Fibroblast of lung (primary cell): ENCODE results near the gene PLPPR2. TPM values are rescaled to one million over a fixed set of nuclear protein-coding genes. Genes with fewer than 3 reads are reported as not detected.

Experiments used
- DNase-seq, 2 donors: peaks; one replicate each; pipeline versions ENCODE4 v3.0.0 to v3.0.0-alpha.2; 2010; ENCODE audit warnings: low read depth in 2 of 2
- H2AFZ ChIP-seq: 2 replicates; pipeline ENCODE4 v1.5.1; 2012; ENCODE audit warnings: low read length, control low read depth, inconsistent platforms
- H3K27ac ChIP-seq: 2 replicates; pipeline ENCODE4 v1.5.1; 2011; ENCODE audit warnings: low read length, control low read depth; ENCODE audit not compliant: insufficient read depth
- H3K27me3 ChIP-seq: 2 replicates; pipeline ENCODE4 v1.5.1; 2011; ENCODE audit warnings: mild to moderate bottlenecking, low read length; ENCODE audit not compliant: control insufficient read depth, insufficient read depth
- H3K36me3 ChIP-seq: 2 replicates; pipeline ENCODE4 v1.5.1; 2011; ENCODE audit warnings: low read length; ENCODE audit not compliant: control insufficient read depth, insufficient read depth
- H3K4me1 ChIP-seq: 2 replicates; pipeline ENCODE4 v1.5.1; 2011; ENCODE audit warnings: low read length; ENCODE audit not compliant: control insufficient read depth, insufficient read depth; ENCODE audit errors: extremely low read depth
- H3K4me2 ChIP-seq: 2 replicates; pipeline ENCODE4 v1.5.1; 2011; ENCODE audit warnings: low read length, control low read depth; ENCODE audit not compliant: insufficient read depth; ENCODE audit errors: extremely low read depth
- H3K4me3 ChIP-seq, 4 experiments: fragments of 200-600 bp in 1 of 4; sonication (generic) in 1 of 4; replicated peaks in 1 of 4; 2 replicates each; pipeline ENCODE4 v1.5.1; 2011 to 2016; ENCODE audit warnings: low read length in 4 of 4, low read depth in 3 of 4, mild to moderate bottlenecking in 3 of 4, control low read depth in 2 of 4, inconsistent platforms in 1 of 4, mixed read lengths in 1 of 4; ENCODE audit not compliant: insufficient read depth in 1 of 4; ENCODE audit errors: control extremely low read depth in 1 of 4
- H3K79me2 ChIP-seq: 2 replicates; pipeline ENCODE4 v1.5.1; 2012; ENCODE audit warnings: mild to moderate bottlenecking, low read length, inconsistent platforms; ENCODE audit not compliant: control insufficient read depth, insufficient read depth
- H3K9ac ChIP-seq: 2 replicates; pipeline ENCODE4 v1.5.1; 2011; ENCODE audit warnings: mild to moderate bottlenecking, low read length, control low read depth; ENCODE audit not compliant: insufficient read depth
- H3K9me3 ChIP-seq: 2 replicates; pipeline ENCODE4 v1.5.1; 2012; ENCODE audit warnings: low read depth, low read length; ENCODE audit not compliant: control insufficient read depth, insufficient read depth
- H4K20me1 ChIP-seq: 2 replicates; pipeline ENCODE4 v1.5.1; 2011; ENCODE audit warnings: low read length; ENCODE audit not compliant: control insufficient read depth, insufficient read depth; ENCODE audit errors: extremely low read depth
- EZH2 ChIP-seq: IDR thresholded peaks from 2 replicates; pipeline ENCODE4 v1.5.1; 2012; ENCODE audit warnings: low read length, control low read depth, mild to moderate bottlenecking; ENCODE audit errors: missing control alignments
- polyA plus RNA-seq, 2 donors: library from polyadenylated mRNA; depleted of rRNA in 1 of 2; stranded (reverse) in 1 of 2; unstranded in 1 of 2; fragments of >200 nt; gene quantifications; 2 replicates each; pipeline ENCODE4 v1.2.1, GENCODE V29; 2011 to 2012; ENCODE audit warnings: missing spikeins in 1 of 2
- total RNA-seq: library from RNA; depleted of rRNA; stranded (reverse); fragments of >200 nt; gene quantifications from 2 replicates; pipeline ENCODE4 v1.2.1, GENCODE V29; 2014
- TF ChIP-seq, protein P1 (sequence below), 2 donors: IDR thresholded peaks in 1 of 2; conservative IDR thresholded peaks in 1 of 2; 1 replicate in 1 of 2; 2 replicates in 1 of 2; pipeline ENCODE4 v1.5.1; 2011 to 2012; ENCODE audit warnings: low read length in 2 of 2, control low read depth in 1 of 2, inconsistent platforms in 1 of 2, low read depth in 1 of 2, mild to moderate bottlenecking in 1 of 2

PLPPR2 gene
- total and polyA plus RNA-seq, 2 donors (not counting 1 experiment from before 2014, with no cell fraction given), result 13.0 to 21.2 TPM

DNA sequence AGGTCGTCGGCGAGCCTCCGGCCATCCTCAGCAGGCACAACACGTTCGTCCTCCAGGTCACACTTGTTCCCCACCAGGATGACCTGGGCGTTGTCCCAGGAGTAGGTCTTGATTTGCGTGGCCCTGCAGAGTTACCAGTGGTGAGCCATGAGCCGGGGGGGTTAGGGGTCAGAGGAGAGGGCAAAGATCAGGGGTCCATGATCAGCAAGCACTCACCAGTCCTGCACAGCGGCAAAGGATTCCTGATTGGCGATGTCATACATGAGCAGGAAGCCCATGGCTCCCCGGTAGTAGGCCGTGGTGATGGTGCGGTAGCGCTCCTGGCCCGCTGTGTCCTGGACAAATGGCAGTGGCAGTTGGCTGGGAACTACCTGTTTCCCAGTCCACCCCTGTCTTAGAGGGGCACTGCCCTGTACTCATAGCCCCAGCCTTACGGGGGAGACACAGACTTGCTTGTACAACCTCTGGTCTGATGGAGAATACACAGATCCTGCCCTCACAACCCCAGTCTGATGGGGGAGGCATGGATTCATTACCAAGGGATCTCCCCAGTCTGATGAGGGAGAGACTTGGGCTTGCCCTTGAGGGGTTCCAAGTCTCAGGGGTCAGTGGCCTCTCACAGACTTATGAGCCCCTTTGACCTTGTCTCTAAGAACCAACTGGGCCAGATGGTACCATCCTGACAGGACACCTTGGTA lies 19.6 kb upstream of the PLPPR2 start:
- DNase-seq, result no peak
- Histone ChIP-seq H3K4me1 (peaks cover 3% of the 10 kb centered on the region), H3K4me2 (no peak overlapping the region), H3K9ac (no peak overlapping the region), H4K20me1 (no peaks in the 10 kb centered on the region), H3K36me3 (peaks cover 2% of the 10 kb centered on the region), H3K27me3 (no peaks in the 10 kb centered on the region), H3K27ac (no peak overlapping the region), H3K79me2 (no peaks in the 10 kb centered on the region), H3K9me3 (no peaks in the 10 kb centered on the region), H3K4me3 (no peak overlapping the region), H2AFZ (no peak overlapping the region)
- no peak for TF ChIP-seq EZH2
- TF ChIP-seq, protein P1, sequence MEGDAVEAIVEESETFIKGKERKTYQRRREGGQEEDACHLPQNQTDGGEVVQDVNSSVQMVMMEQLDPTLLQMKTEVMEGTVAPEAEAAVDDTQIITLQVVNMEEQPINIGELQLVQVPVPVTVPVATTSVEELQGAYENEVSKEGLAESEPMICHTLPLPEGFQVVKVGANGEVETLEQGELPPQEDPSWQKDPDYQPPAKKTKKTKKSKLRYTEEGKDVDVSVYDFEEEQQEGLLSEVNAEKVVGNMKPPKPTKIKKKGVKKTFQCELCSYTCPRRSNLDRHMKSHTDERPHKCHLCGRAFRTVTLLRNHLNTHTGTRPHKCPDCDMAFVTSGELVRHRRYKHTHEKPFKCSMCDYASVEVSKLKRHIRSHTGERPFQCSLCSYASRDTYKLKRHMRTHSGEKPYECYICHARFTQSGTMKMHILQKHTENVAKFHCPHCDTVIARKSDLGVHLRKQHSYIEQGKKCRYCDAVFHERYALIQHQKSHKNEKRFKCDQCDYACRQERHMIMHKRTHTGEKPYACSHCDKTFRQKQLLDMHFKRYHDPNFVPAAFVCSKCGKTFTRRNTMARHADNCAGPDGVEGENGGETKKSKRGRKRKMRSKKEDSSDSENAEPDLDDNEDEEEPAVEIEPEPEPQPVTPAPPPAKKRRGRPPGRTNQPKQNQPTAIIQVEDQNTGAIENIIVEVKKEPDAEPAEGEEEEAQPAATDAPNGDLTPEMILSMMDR (conservative IDR thresholded peaks at IDR 0.05 in 1 of 2, IDR thresholded peaks at IDR 0.05 in 1 of 2; ENCODE audit: low read depth in 1 of 2, low read length in 2 of 2), result no peak

DNA sequence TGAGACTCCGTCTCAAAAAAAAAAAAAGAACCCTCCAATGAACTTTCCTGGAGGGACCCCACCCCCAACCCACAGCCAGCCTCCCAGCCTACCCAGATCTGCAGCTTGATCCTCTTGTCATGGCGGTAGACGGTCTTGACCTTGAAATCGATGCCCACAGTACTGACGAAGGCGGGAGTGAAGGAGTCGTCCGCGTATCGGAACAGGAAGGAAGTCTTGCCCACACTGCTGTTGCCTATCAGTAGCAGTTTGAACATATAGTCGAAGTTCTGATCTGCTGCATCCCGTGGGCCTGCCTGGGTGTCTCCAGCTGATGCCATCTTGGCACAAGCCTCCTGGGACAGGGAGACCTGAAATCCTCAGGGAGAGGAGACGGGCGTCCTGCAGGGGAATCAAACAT lies 18.2 kb upstream of the PLPPR2 start:
- no peaks in the 10 kb centered on the region for H3K27me3 ChIP-seq
- TF ChIP-seq, protein P1 (conservative IDR thresholded peaks at IDR 0.05 in 1 of 2, IDR thresholded peaks at IDR 0.05 in 1 of 2; ENCODE audit: low read depth in 1 of 2, low read length in 2 of 2), result no peak
- TF ChIP-seq EZH2, result no peak

DNA sequence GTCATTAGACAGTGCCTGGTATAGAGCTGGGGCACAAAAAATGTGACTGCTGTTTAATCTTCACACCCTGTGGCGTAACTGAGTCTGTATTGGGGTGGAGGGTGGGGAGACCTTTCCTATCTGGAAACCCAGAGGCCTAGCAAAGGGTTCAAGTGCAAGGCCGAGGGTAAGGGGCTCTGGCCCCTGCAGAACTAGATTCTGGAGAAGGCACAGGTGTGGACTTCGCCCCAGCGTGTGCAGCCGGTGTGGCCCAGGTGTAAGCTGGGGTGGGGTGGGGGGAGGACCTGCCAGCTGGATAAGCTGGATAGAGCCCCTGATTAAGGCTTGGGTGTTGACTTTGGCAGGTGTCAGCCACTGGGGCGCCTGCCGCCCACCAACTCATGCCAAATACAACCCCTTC lies 17.1 kb upstream of the PLPPR2 start:
- no peak for DNase-seq
- no peak overlapping the region for H3K9ac ChIP-seq
- no peaks in the 10 kb centered on the region for H4K20me1 ChIP-seq
- TF ChIP-seq, protein P1 (conservative IDR thresholded peaks at IDR 0.05 in 1 of 2, IDR thresholded peaks at IDR 0.05 in 1 of 2; ENCODE audit: low read depth in 1 of 2, low read length in 2 of 2), result no peak
- TF ChIP-seq EZH2, result no peak
- H3K27me3 ChIP-seq, result no peaks in the 10 kb centered on the region
- H3K4me3 ChIP-seq, result no peak overlapping the region
- no peak overlapping the region for H3K27ac ChIP-seq
- H3K4me2 ChIP-seq, result no peak overlapping the region
- H2AFZ ChIP-seq, result no peak overlapping the region
- H3K79me2 ChIP-seq, result no peaks in the 10 kb centered on the region
- no peaks in the 10 kb centered on the region for H3K9me3 ChIP-seq
- H3K4me1 ChIP-seq, result peaks cover 3% of the 10 kb centered on the region
- H3K36me3 ChIP-seq, result peaks cover 5% of the 10 kb centered on the region

More for the DNA sequence above, 18.2 kb upstream of the PLPPR2 start:
- Histone ChIP-seq H2AFZ (no peak overlapping the region), H3K4me1 (peaks cover 3% of the 10 kb centered on the region), H3K27ac (no peak overlapping the region), H3K36me3 (peaks cover 5% of the 10 kb centered on the region), H3K9me3 (no peaks in the 10 kb centered on the region), H4K20me1 (no peaks in the 10 kb centered on the region), H3K9ac (no peak overlapping the region), H3K4me2 (no peak overlapping the region), H3K79me2 (no peaks in the 10 kb centered on the region), H3K4me3 (no peak overlapping the region)
- no peak for DNase-seq
